C4-2B (cell line): ENCODE measurements around the gene DIP2B.

Experiments
- H3K27ac ChIP-seq: fragments of 450-650 bp; 2 replicates; pipeline ENCODE4 v1.5.1; 2017
- ZFX ChIP-seq: fragments of 450-650 bp; IDR thresholded peaks from 2 replicates; pipeline ENCODE4 v1.6.1; 2017
- TF ChIP-seq, protein P1 (sequence below): fragments of 450-650 bp; conservative IDR thresholded peaks from 2 replicates; pipeline ENCODE4 v1.5.1; 2017; ENCODE audit warnings: mild to moderate bottlenecking

DIP2B gene

DNA sequence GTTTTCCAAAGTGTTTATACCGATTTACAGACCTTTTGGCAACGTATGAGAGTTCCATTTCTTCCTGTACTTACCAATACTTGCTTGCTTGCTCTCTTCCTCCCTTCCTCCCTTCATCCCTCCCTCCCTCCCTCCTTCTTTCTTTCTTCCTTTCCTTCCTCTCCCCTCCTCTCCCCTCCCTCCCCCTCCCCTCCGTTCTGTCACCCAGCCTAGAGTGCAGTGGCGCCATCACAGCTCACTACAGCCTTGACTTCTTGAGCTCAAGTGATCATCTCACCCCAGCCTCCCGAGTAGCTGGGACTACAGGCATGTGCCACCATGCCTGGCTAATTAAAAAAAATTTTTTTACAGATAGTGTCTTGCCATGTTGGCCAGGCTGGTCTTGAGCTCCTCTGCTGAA, 40.4 kb downstream of the DIP2B start:
- H3K27ac ChIP-seq = no peak overlapping the region
- TF ChIP-seq ZFX = no peak
- TF ChIP-seq, protein P1, sequence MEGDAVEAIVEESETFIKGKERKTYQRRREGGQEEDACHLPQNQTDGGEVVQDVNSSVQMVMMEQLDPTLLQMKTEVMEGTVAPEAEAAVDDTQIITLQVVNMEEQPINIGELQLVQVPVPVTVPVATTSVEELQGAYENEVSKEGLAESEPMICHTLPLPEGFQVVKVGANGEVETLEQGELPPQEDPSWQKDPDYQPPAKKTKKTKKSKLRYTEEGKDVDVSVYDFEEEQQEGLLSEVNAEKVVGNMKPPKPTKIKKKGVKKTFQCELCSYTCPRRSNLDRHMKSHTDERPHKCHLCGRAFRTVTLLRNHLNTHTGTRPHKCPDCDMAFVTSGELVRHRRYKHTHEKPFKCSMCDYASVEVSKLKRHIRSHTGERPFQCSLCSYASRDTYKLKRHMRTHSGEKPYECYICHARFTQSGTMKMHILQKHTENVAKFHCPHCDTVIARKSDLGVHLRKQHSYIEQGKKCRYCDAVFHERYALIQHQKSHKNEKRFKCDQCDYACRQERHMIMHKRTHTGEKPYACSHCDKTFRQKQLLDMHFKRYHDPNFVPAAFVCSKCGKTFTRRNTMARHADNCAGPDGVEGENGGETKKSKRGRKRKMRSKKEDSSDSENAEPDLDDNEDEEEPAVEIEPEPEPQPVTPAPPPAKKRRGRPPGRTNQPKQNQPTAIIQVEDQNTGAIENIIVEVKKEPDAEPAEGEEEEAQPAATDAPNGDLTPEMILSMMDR = no peak

DNA sequence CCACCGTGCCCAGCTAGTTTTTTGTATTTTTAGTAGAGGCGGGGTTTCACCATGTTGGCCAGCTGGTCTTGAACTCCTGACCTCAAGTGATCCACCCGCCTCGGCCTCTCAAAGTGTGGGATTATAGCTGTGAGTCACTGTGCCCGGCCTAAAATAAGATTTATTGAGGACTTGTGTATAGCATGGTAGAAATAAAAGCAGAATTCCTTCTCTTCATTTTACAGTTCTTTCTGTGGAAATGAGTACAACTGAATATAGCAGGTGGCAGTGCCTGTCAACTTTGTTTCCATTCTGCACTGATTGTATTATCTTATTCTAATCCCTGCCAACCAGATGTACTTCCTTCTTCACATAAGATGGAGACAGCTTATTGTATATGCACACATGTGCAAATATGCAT, 41.0 kb downstream of the DIP2B start:
- H3K27ac ChIP-seq = no peak overlapping the region

DNA sequence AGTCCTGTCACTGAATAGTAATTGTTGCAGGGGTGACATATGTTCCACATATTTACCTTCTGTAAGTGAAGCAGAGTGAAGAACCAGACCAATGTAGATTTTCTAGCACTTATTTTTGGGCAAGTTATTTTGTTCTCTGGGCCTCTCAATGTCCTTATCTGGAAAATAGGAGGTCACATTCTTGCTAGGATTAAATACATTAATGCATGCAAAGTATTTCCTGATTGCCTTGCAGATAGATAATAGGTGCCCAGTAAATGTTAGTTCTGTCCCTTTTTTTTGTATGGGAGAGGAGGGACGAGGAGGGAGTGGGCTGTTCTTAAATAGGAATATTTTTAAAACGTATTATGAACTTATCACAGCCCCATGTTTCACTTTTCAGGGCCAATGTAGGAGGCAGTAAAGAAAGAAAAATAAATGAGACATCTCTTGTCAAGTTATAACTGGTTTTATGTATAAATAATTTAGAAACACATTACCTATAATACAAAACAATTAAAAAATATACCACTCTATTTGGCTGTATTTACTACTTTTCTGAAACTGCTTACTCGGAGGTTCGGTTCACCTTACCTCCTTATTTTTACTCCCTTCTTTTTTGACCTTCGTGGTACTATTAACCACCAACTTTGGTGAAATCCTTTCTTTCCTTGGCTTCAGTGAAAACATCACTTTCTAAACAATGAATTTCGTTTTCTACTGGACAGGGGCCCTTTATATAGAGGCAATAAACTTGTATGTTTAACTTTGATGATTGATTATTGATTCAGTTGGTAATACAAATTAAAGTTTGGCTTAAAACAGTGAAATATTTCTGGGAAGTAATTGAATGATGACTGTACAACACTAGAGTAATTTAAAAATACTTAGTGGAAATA, 41.9 kb downstream of the DIP2B start:
- TF ChIP-seq ZFX = no peak
- TF ChIP-seq, protein P1 = no peak
- H3K27ac ChIP-seq = no peak overlapping the region

More for the DNA sequence above, 41.0 kb downstream of the DIP2B start:
- TF ChIP-seq ZFX = no peak
- TF ChIP-seq, protein P1 = no peak

DNA sequence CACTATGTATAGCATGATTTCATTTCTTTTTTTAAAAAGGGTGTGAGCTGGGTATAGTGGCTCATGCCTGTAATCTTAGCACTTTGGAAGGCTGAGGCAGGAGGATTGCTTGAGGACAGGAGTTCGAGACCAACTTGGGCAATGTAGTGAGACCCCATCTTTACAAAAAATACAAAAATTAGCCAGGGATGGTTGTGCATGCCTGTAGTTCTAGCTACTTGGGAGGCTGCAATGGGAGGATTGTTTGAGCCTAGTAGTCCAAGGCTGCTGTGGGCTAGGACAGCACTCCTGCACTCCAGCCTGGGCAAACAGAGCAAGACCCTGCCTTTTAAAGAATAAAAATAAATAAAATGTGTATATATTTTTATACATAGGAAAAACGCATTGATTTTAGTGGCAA, 43.0 kb downstream of the DIP2B start:
- no peak overlapping the region for H3K27ac ChIP-seq
- TF ChIP-seq ZFX = no peak
- TF ChIP-seq, protein P1 = no peak

DNA sequence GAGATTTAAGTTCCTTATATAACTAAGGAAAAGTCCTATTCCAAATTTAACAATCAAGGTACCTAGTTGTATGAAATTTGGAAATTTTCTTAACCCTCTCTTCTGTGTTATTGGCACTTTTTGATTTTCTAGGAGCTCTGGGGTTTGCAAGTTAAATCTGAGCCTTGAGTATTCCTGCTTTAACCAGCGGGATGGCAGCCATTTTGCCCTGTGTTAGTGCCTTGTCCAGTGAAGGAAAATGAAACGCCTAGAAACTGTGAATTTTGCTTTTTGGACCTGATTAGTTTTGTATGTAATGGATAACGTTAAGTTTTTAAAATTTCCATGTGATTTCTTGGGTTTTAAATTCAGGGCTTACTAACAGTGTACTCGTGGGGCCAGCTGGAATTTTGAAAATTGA, 45.1 kb downstream of the DIP2B start:
- H3K27ac ChIP-seq = no peak overlapping the region
- TF ChIP-seq, protein P1 = no peak
- TF ChIP-seq ZFX = no peak

DNA sequence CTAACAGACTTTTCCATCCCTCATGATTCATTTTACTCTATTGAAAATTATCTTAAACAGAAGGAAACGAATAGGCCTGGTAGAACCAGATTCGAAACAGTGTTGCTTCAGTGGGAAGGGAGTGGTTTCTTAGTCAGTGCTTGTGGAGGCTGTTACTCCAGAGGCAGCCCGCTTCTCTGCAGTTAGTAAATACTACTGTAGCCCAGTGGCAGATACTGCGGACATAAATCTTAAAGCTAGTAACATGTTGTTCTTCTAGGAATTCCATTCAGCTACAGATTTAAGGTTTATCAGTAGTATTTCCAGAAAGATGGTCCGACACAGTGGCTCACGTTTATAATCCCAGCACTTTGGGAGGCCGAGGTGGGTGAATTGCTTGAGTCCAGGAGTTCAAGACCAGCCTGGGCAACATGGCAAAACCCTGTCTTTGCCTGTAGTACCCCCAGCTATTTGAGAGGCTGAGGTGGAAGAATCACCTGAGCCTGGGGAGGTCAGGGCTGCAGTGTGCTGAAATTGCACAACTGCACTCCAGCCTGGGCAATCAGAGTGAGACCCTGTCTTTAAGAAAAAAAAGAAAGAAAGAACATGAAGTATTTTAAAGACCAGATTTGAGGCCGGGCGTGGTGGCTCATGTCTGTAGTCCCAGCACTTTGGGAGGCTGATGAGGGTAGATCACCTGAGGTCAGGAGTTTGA, 45.9 kb downstream of the DIP2B start:
- no peak overlapping the region for H3K27ac ChIP-seq

More for the DNA sequence above, 45.9 kb downstream of the DIP2B start:
- no peak for TF ChIP-seq ZFX
- TF ChIP-seq, protein P1 = no peak
